PFSK-1 (cell line): ENCODE results near the gene LIMK2.

Experiments used
- POLR2AphosphoS5 ChIP-seq: IDR thresholded peaks from 2 replicates; pipeline ENCODE4 v1.6.1; 2012; ENCODE audit warnings: low read depth, mild to moderate bottlenecking, control low read depth, low read length, moderate library complexity
- REST ChIP-seq, 2 experiments: IDR thresholded peaks; 2 replicates each; pipeline versions ENCODE4 v1.6.1 to v1.8.0; 2011 to 2012; ENCODE audit warnings: low read depth in 2 of 2, low read length in 2 of 2, control low read depth in 1 of 2, inconsistent platforms in 1 of 2, mild to moderate bottlenecking in 1 of 2, moderate library complexity in 1 of 2; ENCODE audit not compliant: insufficient read depth in 1 of 2
- SIN3A ChIP-seq: IDR thresholded peaks from 2 replicates; pipeline ENCODE4 v1.6.1; 2012; ENCODE audit warnings: mild to moderate bottlenecking, low read length, moderate library complexity, borderline replicate concordance; ENCODE audit not compliant: insufficient read depth
- TAF1 ChIP-seq: IDR thresholded peaks from 2 replicates; pipeline ENCODE4 v1.6.1; 2012; ENCODE audit warnings: low read length, control low read depth, borderline replicate concordance; ENCODE audit not compliant: insufficient read depth

- no peak for TF ChIP-seq POLR2AphosphoS5
- no peak for TF ChIP-seq TAF1
- TF ChIP-seq REST (IDR thresholded peaks at IDR 0.05; ENCODE audit: insufficient read depth in 1 of 2, low read depth in 2 of 2, low read length in 2 of 2), result no peak
- no peak for TF ChIP-seq SIN3A
Measured at GRCh38 chr22:31238057-31238456, 26.0 kb downstream of the LIMK2 start.
